GM12872 (cell line): ENCODE data around the gene NLGN1.

Experiments used
- TF ChIP-seq, protein P1 (sequence below): IDR thresholded peaks from 3 replicates; pipeline ENCODE4 v1.5.1; 2011; ENCODE audit warnings: low read depth, mild to moderate bottlenecking, low read length, moderate library complexity; ENCODE audit not compliant: insufficient read depth

NLGN1 gene

GRCh38 chr3:173748105-173748504, 350.6 kb downstream of the NLGN1 start:
- TF ChIP-seq, protein P1, sequence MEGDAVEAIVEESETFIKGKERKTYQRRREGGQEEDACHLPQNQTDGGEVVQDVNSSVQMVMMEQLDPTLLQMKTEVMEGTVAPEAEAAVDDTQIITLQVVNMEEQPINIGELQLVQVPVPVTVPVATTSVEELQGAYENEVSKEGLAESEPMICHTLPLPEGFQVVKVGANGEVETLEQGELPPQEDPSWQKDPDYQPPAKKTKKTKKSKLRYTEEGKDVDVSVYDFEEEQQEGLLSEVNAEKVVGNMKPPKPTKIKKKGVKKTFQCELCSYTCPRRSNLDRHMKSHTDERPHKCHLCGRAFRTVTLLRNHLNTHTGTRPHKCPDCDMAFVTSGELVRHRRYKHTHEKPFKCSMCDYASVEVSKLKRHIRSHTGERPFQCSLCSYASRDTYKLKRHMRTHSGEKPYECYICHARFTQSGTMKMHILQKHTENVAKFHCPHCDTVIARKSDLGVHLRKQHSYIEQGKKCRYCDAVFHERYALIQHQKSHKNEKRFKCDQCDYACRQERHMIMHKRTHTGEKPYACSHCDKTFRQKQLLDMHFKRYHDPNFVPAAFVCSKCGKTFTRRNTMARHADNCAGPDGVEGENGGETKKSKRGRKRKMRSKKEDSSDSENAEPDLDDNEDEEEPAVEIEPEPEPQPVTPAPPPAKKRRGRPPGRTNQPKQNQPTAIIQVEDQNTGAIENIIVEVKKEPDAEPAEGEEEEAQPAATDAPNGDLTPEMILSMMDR, result no peak

DNA sequence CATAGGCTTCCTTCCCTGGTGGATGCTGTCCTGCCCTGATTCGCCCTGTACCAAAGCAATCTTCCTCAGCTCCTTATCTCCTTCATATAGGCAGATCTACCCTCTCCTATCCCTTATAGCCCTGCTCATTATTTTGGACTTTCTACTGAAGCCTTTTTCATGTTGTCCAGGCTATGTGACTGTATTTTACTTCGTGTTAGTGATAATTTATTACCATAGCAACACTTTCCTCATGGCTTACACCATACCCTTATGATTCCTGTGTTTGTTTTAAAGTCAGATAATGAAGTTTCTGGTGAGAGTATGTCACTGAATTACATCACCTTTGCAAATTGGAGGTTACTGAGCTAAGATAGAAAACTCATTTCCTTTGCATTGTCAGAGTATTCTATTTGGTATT, 352.6 kb downstream of the NLGN1 start:
- TF ChIP-seq, protein P1, result no peak

GRCh38 chr3:173750591-173750990, 353.0 kb downstream of the NLGN1 start:
- TF ChIP-seq, protein P1, result no peak

- TF ChIP-seq, protein P1, result no peak
Observed at GRCh38 chr3:173753593-173753992, 356.0 kb downstream of the NLGN1 start.

DNA sequence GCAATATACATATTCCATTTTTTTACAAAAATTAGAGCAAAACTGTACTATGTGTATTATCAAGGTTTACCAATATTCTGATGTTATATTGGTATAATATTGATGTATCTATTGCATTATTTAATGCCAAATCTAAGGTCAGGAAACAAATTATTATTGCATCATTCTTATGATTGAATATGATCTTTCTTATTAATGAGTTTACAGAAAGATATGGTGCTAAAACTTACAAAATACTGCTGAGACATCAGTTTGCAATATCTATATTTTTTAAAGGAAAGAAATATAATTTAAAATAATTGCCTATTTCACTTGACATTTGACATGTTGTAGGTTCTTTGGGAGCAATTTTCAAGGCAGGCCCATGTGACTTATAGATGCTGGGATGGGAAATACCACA, 357.6 kb downstream of the NLGN1 start:
- TF ChIP-seq, protein P1, result no peak

DNA sequence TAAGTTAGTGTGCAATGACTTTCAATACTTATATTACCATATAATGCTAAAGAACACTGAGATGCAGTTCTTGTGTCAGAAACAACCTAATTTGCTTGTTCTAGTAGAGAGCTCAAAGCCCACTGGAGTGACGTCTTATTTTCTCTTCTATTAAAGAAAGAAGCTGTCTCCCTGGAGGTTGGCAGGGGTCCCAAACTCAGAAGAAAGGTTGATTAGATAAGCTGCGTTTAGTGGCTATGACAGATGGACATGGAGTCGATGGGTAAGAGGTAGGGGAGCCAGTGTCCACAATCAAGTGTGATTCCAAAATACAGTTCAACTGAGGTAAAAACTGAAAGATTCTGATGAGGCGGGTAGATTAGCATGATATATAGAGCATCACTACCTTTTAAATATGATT, 363.6 kb downstream of the NLGN1 start:
- TF ChIP-seq, protein P1, result no peak

DNA sequence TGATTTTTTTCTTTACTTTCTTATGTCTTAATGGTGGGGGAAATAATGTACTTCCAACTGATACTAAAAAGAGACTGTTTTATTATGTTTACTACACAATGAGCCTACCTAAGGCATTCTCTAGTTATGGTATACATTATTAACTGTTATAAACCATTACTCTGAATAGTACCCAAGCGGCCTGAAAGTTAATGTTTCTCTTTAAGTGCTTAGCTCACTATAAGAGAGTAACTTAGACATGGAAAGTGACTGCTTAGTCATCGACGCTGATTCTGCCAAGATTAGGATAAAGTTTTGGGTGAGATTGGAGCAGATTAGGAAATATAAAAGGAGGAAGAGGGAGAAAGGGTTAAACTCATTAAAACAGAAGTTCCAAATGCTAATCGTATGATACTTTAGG, 365.0 kb downstream of the NLGN1 start:
- TF ChIP-seq, protein P1, result no peak

DNA sequence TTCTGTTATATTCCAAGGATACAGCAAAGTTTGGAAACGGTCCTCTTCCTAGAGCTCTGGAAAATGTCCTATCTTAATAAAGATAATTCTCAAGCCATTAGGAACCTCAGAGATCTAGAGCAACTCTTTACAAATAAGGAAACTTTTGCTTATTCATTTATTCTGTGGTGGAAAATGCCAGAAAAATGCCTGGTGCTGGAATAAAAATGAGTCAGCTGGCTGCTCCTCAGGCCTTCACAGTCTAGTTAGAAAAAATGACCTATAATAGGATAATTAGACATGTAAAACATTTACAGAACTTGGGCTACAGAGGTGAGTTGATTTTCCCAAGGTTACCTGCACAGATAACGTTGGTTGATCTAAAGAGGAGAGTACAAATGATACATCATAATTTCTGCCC, 372.5 kb downstream of the NLGN1 start:
- TF ChIP-seq, protein P1, result no peak
